Stimulated activated CD8-positive, alpha-beta memory T cell treated with anti-CD3 and anti-CD28 coated beads, Interleukin-4, amount 100 ng/mL, for 24 hours (primary cell): ENCODE data around the gene SNRPN.
"Not testable (repeated sequence)": the region's sequence is repeated elsewhere in the genome, so short reads cannot be mapped to it uniquely, and the experiment has no call there.

Experiments used
- DNase-seq: peaks from one replicate; pipeline ENCODE4 v3.0.0-alpha.2; 2020; ENCODE audit warnings: low read depth

Gene SNRPN

GRCh38 chr15:24954783-24955530 lies at the start of gene SNRPN, which contains the start of gene SNURF:
SNRPN (plus strand) TSS chr15:24954987; CDS start chr15:24974454, 19,467 bp downstream.
SNURF (plus strand) TSS chr15:24954987; CDS start chr15:24955049, 62 bp downstream.
- DNase-seq: peak; percentile 55

GRCh38 chr15:24916305-24917009 lies 38.3 kb upstream of the SNRPN start:
- no peak for DNase-seq

- DNase-seq: no peak
These were observed 37.4 kb upstream of the SNRPN start for GRCh38 chr15:24917431-24917830.

- DNase-seq: no peak
These were observed 35.3 kb upstream of the SNRPN start for GRCh38 chr15:24919446-24919845.

- not testable (repeated sequence) for DNase-seq
These were observed 32.0 kb upstream of the SNRPN start for GRCh38 chr15:24922781-24923180.

GRCh38 chr15:24924153-24924552 lies 30.6 kb upstream of the SNRPN start:
- DNase-seq: no peak

- no peak for DNase-seq
These were observed 30.2 kb upstream of the SNRPN start for GRCh38 chr15:24924621-24925020.

GRCh38 chr15:24931874-24932732 lies 22.7 kb upstream of the SNRPN start:
- not testable (repeated sequence) for DNase-seq

GRCh38 chr15:24933716-24934115 lies 21.1 kb upstream of the SNRPN start:
- no peak for DNase-seq

- not testable (repeated sequence) for DNase-seq
These were observed 16.6 kb upstream of the SNRPN start for GRCh38 chr15:24938224-24938623.

GRCh38 chr15:24940236-24940635 lies 14.6 kb upstream of the SNRPN start:
- no peak for DNase-seq

GRCh38 chr15:24943361-24943760 lies 11.4 kb upstream of the SNRPN start:
- DNase-seq: no peak

- DNase-seq: no peak
These were observed 9.8 kb upstream of the SNRPN start for GRCh38 chr15:24944954-24945353.

- DNase-seq: no peak
These were observed 9.1 kb upstream of the SNRPN start for GRCh38 chr15:24945711-24946110.

GRCh38 chr15:24948495-24948894 lies 6.3 kb upstream of the SNRPN start:
- no peak for DNase-seq

- DNase-seq: no peak
These were observed 739 bp downstream of the SNRPN start for GRCh38 chr15:24955531-24955921.

GRCh38 chr15:24956111-24956838 lies 1.5 kb downstream of the SNRPN start:
- peak; percentile 19 for DNase-seq

GRCh38 chr15:24957691-24958090 lies 2.9 kb downstream of the SNRPN start:
- no peak for DNase-seq

- DNase-seq: no peak
These were observed 7.2 kb downstream of the SNRPN start for GRCh38 chr15:24961967-24962366.

- no peak for DNase-seq
These were observed 8.1 kb downstream of the SNRPN start for GRCh38 chr15:24962880-24963279.

- DNase-seq: no peak
These were observed 11.7 kb downstream of the SNRPN start for GRCh38 chr15:24966364-24967103.
